HL-60/S4 (cell line): ENCODE results near the gene KIF16B.

ENCODE experiments used
- in situ Hi-C: fragments of 300-500 bp; cut with MboI; formaldehyde crosslinking; loops from 2 replicates; pipeline ENCODE4 v1.14.3; 2022; ENCODE audit warnings: low sequenced_read_pairs

KIF16B gene

DNA sequence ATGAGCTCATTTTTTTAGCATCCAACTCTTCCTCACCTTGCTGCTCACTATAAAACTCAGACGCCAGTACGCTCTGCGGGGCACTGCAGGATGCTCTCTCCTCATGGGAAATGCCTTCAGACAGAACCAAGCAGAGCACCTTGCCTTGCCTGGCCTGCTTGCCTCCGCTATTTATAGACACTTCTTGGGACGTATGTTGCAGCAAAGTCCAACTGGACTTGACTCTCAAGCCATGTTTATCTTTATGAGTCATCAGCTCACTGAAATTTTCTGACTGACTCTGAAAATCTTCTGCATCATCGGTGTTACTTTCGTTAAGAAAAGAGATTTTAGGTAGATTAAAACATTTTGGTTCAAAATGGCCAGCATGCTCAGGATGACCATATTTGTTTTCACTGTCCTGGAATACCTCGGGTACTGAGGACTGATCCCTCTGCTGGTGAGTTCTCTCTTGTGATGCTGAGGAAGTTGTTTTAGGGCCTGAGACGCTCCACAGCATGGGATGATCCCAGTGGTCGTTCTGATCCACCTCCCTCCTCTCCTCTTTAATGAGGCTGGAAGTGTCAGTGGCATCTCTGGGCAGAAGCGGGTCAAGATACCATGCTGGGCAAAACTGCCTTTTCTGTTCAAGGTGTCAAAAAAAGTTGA lies 204.5 kb downstream of the KIF16B start:
- in situ Hi-C loops: no loop called here

GRCh38 chr20:16367948-16368560 lies 205.2 kb downstream of the KIF16B start:
- in situ Hi-C loops: no loop called here

GRCh38 chr20:16366529-16366928 lies 206.7 kb downstream of the KIF16B start:
- in situ Hi-C loops: no loop called here

DNA sequence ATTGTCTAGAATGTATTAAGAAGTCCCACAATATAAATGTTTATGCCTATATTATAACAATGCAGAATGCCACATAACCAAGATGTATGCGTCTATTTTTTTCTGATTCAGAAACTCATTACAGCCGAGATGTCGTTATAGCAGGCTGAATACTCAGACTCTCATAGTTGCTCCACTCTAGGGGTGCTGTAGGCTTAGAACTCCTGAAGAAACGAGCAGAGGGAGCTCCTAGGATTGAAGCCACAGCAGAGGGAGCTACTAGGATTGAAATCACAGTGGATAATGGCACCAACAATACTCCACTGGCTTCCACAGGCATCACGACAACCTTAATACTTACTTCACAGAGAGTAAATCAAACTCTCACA lies 208.9 kb downstream of the KIF16B start:
- in situ Hi-C loops: no loop called here

GRCh38 chr20:16363506-16364319 lies 209.5 kb downstream of the KIF16B start:
- in situ Hi-C loops: no loop called here

- in situ Hi-C loops: no loop called here
Observed at GRCh38 chr20:16362642-16363041, 210.6 kb downstream of the KIF16B start.

DNA sequence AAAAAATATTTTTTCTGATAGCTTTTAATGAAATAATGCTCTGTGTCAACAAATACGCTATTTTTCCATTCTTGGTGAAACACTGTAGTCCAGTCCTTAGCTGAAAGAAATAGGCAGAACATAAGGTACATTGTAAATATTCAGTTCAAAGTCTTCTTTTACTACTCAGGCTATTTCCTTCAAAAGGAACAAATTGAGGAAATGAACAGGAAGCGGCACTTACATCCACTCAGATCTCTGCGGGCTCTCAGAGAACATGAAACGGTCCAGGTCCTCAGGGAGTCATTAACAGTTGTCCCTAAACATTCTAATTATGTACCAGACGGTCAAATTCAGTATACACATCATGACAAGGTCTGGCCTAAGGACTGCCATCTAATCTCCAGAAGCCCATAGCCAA lies 212.6 kb downstream of the KIF16B start:
- in situ Hi-C loops: no loop called here

DNA sequence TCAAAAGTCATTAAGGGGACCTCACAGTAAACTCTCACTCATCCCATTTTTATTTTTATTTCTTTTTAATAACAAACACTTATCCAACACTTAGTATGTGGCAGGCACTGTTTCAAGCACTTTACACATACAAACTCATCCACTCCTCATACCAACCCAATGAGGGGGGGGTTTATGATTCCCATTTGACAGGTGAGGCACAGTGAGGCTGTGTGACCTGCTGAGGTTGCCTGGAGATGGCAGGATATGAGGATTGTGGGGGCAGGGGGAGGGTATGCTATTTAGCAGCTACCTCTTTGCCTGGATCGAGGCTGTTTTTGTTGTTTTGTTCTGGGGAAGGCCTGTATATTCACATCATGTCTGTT lies 219.8 kb downstream of the KIF16B start:
- in situ Hi-C loops: no loop called here

DNA sequence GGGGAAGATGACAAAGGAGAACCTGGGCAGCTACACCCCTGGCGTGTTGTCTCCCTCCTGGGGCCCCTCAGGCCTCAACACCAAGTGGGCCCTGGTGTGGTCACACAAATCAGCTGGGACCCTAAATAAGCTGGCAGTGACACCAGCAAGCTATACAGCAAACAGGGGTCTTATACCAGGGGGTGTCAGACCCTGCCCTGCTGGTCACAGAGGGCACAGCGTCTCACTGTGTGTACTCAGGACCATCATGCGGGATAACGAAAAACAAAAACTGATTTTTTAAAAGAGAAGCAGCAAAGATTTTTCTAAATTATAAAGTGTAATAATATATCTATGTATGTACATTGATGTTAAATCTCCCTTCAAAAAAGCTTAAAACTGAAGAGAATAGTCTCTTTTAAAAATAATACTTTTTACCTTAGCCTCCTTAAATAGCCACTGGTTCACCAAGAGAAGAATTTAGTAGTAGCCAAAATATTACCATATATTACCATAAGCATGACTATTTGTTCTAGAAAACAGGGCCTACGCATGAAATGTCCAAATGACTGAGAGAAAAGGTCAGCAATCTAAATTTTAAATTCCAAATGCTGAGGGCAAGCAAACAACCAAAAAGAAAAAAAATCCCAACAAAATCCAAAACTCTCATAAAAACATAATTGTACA lies 220.4 kb downstream of the KIF16B start:
- in situ Hi-C loops: no loop called here

DNA sequence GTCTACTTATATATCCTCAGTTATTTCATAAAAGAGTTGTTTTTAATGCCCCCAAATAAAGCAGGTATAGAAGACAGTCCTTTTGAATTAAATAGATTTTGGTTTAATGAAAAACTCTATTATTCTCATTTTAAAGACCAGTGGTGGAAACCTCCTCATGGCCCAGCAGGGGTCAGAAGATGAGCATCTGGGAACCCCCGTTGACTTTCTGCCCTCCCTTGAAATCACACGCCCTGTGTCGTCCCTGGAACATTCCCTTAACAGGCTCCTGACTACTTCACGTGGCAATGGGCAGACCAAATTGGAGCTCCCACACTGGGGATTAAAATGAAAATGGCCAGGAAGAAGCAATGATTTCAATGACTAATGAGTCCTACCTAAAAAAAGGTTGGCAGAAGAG lies 220.9 kb downstream of the KIF16B start:
- in situ Hi-C loops: no loop called here

- in situ Hi-C loops: no loop called here
Observed at GRCh38 chr20:16351415-16351814, 221.8 kb downstream of the KIF16B start.

- in situ Hi-C loops: no loop called here
Observed at GRCh38 chr20:16350465-16350864, 222.8 kb downstream of the KIF16B start.

GRCh38 chr20:16349523-16350260 lies 223.6 kb downstream of the KIF16B start:
- in situ Hi-C loops: no loop called here

DNA sequence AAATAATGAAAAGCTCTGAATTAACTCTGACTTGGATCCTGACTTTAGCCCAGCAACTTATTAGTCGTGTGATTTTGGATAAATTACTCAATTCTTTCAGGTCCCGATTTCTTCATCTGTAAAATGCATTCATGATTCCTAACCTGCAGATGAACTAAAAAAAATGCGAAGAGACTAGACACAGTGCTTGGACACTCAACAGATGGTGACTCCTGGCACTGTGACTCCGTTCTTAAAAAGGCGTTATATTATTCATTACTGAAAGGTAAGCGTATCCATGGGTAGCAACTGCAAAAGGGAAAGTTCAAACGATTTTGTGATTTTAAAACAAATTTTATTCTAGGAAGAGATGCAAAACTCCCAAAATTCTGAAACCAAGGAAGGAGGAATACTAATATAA lies 226.3 kb downstream of the KIF16B start:
- in situ Hi-C loops: no loop called here

GRCh38 chr20:16337707-16338106 lies 235.5 kb downstream of the KIF16B start:
- in situ Hi-C loops: no loop called here

DNA sequence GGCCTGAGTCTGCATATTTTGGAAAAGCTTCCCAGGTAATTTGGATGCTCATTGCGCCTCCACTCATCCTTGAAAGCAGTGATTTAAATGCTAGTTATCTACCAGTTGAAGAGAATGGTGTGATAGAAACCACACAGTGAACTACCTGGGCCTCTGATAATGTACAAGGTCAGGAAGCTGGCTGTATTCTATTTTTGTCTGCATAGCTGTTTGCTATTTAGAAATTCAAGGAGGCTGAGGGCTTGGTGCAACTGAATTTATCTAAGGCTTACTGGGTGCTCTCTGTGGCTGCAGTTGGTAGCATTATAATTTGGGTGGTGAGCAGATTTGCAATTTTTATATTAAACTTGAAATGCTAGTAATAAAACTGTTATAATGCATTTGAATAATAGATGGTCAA lies 245.6 kb downstream of the KIF16B start:
- in situ Hi-C loops: no loop called here

- in situ Hi-C loops: no loop called here
Observed at GRCh38 chr20:16321291-16321690, 252.0 kb downstream of the KIF16B start.

DNA sequence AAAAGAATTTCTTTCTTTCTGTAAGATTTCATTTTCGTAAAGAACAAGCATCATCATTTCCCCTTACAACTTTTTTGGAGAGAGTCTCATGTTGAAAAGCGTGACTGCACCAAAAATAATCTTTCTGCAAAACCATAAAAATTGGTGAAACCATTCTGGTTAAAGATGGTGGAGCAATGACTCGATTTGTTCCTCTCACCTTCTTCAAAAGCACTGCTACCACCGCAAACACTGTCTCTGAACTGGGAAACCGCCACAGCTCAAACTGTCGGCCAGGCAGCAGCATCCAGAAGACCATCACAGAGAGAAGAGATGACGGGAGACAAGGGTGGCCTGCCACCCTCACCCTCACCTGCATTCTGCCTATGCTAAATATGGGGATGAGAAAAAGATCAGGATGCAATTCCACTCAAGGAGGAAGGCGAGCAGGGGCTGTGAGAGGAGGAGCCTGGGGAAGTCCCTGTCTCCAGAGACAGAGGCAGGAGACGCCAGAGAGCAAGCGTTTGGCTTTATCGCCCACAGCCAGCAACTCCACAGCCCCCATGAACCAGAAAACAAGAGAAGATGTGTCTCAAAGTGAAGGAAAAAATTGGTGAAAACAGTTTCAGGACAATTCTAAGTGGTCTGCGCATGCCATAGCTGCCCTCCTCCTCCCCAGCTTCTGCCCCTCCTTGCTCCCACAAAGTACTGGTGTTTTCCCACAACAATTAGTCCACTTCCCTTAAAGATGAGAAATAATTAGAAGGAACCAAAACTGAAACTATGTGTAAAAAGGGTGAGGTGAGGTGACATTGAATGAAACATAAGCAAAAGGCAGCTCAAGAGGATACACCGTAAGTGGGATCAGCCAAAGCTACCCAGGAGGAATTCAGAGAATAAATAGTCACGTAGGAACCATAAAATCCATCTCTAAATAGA lies 255.5 kb downstream of the KIF16B start:
- in situ Hi-C loops: no loop called here

- in situ Hi-C loops: no loop called here
Observed at GRCh38 chr20:16316513-16316912, 256.7 kb downstream of the KIF16B start.

- in situ Hi-C loops: no loop called here
Observed at GRCh38 chr20:16314748-16315159, 258.5 kb downstream of the KIF16B start.
